ENCODE data around the gene CCBE1. TPM values are rescaled to one million over a fixed set of nuclear protein-coding genes. Genes with fewer than 3 reads are reported as not detected.

CCBE1 gene
- total RNA-seq = 30.1 and 39.9 TPM in 2 replicates

DNA sequence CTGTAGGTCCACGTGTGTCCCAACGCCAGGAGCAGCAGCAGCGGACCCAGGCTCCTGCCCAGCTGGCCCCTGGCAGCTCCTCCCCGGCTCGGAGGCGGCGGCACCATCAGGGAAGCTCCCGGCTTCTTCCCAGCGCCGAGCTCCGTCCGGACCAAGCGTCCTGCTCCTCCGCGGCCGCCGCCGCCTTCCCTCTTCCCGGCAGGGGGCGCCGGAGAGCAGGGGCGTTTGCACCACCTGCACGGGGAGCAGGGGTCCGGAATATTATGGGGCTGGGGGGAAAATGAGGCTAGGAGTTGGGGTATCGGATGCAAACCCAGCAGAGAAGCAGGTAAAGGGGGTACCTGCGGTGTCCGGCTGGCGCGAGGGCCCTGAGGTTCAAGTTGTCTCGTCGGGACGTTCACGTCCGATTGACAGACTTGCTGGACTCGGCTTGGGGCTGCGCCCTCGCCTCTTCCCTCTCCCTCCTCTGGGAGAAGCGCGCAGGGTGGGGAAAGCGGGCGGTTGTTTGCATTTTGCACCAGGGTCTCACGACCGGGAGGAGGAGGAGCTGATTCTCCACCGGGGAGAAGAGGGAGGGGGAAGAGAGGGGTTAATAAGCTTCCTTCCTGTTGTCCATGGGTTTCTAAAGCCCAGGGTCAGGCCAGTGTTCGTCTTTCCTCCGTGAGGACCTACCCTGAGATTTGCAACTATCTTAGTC, at the start of gene CCBE1:
CCBE1 (minus strand) TSS at position 188 of the 697 bp plus-strand sequence.

Other genes with a start within 250 kb of the CCBE1 start
- 2.2 and 4.4 TPM in 2 replicates for gene PMAIP1, start 202.6 kb upstream of the CCBE1 start, total RNA-seq

All from cardiac atrium fibroblast (primary cell).